ENCODE measurements around the gene SLC16A2. TPM values are rescaled to one million over a fixed set of nuclear protein-coding genes. Genes with fewer than 3 reads are reported as not detected.

The SLC16A2 gene
- total RNA-seq (1 to 10 TPM; 1.7 to 6.3 (median 3.2) TPM), polyA plus RNA-seq (1 to 10 TPM in 2 of 3 donors, under 1 TPM in 1; 0.66 to 2.3 (median 1.3) TPM)
- long read RNA-seq, donor 1, full-length matches to known transcripts, result 1 of 1 reads
- long read RNA-seq, donor 1, partial matches to known transcripts, result 0 of 1 reads
- long read RNA-seq, donor 1, other reads (novel, unspliced or antisense), result 0 of 1 reads
- long read RNA-seq, donor 2, partial matches to known transcripts, result 1 of 1 reads
- long read RNA-seq, donor 2, other reads (novel, unspliced or antisense), result 0 of 1 reads

GRCh38 chrX:74421036-74421739, at the start of gene SLC16A2:
SLC16A2 (plus strand) TSS chrX:74421493; CDS start chrX:74421638, 145 bp downstream.
- Histone ChIP-seq H3K27me3 (ENCODE audit: insufficient read depth in 3 of 3, low read length in 2 of 3) (peaks cover 0 to 44% (median 0%) of the 10 kb centered on the region in 3 donors), H3K4me1 (no peaks in the 10 kb centered on the region), H3K9me3 (no peaks in the 10 kb centered on the region), H3K27ac (peak within 1 kb of the TSS; percentile 82), H3K36me3 (ENCODE audit: insufficient read depth in 1 of 2, low read depth in 1 of 2) (no peaks in the 10 kb centered on the region), H3K4me3 (peak within 1 kb of the TSS; percentile 73)
- intact Hi-C loops (cut with DNase I), result loop anchor here in 1 of 2 donors (5.0 kb wide), 1 partner anchor 111 kb away; no protein-coding TSS in a partner anchor
- DNase-seq (peak; percentile 67 to 85), ATAC-seq (peak; percentile 75 to 81 (median 78))
- TF ChIP-seq, protein P1, sequence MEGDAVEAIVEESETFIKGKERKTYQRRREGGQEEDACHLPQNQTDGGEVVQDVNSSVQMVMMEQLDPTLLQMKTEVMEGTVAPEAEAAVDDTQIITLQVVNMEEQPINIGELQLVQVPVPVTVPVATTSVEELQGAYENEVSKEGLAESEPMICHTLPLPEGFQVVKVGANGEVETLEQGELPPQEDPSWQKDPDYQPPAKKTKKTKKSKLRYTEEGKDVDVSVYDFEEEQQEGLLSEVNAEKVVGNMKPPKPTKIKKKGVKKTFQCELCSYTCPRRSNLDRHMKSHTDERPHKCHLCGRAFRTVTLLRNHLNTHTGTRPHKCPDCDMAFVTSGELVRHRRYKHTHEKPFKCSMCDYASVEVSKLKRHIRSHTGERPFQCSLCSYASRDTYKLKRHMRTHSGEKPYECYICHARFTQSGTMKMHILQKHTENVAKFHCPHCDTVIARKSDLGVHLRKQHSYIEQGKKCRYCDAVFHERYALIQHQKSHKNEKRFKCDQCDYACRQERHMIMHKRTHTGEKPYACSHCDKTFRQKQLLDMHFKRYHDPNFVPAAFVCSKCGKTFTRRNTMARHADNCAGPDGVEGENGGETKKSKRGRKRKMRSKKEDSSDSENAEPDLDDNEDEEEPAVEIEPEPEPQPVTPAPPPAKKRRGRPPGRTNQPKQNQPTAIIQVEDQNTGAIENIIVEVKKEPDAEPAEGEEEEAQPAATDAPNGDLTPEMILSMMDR (IDR thresholded peaks at IDR 0.05), result no peak
- WGBS, 3 donors, result 0 to 24% (median 0%) methylated on average over 6 to 31 of the region's 33 CpGs

- ATAC-seq (no peak), DNase-seq (no peak)
- Histone ChIP-seq H3K36me3 (ENCODE audit: insufficient read depth in 1 of 2, low read depth in 1 of 2) (no peaks in the 10 kb centered on the region), H3K4me3 (no peak overlapping the region), H3K27ac (no peak overlapping the region), H3K27me3 (ENCODE audit: insufficient read depth in 3 of 3, low read length in 2 of 3) (peaks cover 0 to 4% (median 0%) of the 10 kb centered on the region in 3 donors), H3K9me3 (no peaks in the 10 kb centered on the region), H3K4me1 (no peaks in the 10 kb centered on the region)
- TF ChIP-seq, protein P1 (IDR thresholded peaks at IDR 0.05), result no peak
- intact Hi-C loops (cut with DNase I), result no loop called here
These were observed 49.0 kb upstream of the SLC16A2 start for GRCh38 chrX:74372272-74372671.

DNA sequence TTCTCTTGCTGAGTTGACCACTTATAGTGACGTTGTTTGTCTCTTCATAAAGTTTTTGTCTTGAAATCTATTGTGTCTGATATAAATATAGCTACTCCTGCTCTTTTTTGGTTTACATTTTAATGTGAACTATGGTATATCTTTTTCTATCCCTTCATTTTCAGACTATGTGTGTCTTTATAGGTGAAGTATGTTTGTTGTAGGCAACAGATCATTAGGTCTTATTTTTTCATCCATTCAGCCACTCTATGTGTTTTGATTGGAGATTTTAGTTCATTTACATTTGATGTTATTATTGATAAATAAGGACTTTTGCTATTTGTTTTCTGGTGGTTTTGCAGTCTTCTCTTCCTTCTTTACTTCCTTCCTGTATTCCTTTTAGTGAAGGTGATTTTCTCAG, 44.0 kb upstream of the SLC16A2 start:
- no peak for DNase-seq
- TF ChIP-seq, protein P1 (IDR thresholded peaks at IDR 0.05), result no peak
- Histone ChIP-seq H3K4me1 (no peaks in the 10 kb centered on the region), H3K27ac (no peak overlapping the region), H3K27me3 (ENCODE audit: insufficient read depth in 3 of 3, low read length in 2 of 3) (peaks cover 0 to 4% (median 0%) of the 10 kb centered on the region in 3 donors), H3K9me3 (no peaks in the 10 kb centered on the region), H3K36me3 (ENCODE audit: insufficient read depth in 1 of 2, low read depth in 1 of 2) (no peaks in the 10 kb centered on the region), H3K4me3 (no peak overlapping the region)
- intact Hi-C loops (cut with DNase I), result no loop called here
- no peak for ATAC-seq
- 45 to 82% (median 60%) methylated on average over 1 of the region's 1 CpG for WGBS, 3 donors

DNA sequence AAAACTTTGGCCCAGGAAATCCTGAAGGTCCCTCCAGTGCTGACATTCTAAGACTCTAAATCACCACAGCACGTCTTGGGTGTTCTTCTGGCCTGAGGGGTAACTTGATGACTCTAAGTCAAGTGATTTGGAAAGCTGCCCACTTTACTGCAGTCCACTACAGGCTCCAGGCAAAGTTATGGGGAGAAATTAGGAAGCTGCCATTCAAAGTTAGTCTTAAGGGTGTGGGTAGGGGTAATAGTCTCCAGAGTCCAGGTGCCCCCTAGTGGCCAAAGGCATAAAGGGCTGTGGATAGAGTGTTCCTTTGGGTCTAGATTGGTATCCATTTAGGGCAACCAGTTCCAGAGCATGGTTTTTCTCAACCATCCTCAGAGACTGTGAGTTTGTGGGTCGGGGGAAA, 38.7 kb upstream of the SLC16A2 start:
- Histone ChIP-seq H3K36me3 (ENCODE audit: insufficient read depth in 1 of 2, low read depth in 1 of 2) (no peaks in the 10 kb centered on the region), H3K27me3 (ENCODE audit: insufficient read depth in 3 of 3, low read length in 2 of 3) (peaks cover 0 to 15% (median 0%) of the 10 kb centered on the region in 3 donors), H3K27ac (no peak overlapping the region), H3K4me3 (no peak overlapping the region), H3K4me1 (no peaks in the 10 kb centered on the region), H3K9me3 (no peaks in the 10 kb centered on the region)
- TF ChIP-seq, protein P1 (IDR thresholded peaks at IDR 0.05), result peak; percentile 74
- 16 to 20% (median 17%) methylated on average over 2 of the region's 2 CpGs for WGBS, 3 donors
- ATAC-seq, result peak; percentile 79 to 92 (median 84)
- peak; percentile 28 to 68 for DNase-seq
- intact Hi-C loops (cut with DNase I), result loop anchor here in 1 of 2 donors (2.0 to 5.0 kb wide), 2 partner anchors 35 to 166 kb away; no protein-coding TSS in a partner anchor

Measured in psoas muscle (tissue), 8 donors.